ENCODE data around the gene ZNF511.

GRCh38 chr10:133361773-133362441 lies 53.2 kb downstream of the ZNF511 start:
- no peak for TF ChIP-seq CTCF (IDR thresholded peaks at IDR 0.05; ENCODE audit: insufficient read depth, low read depth, low read length)
- TF ChIP-seq EZH2 (IDR thresholded peaks at IDR 0.05; ENCODE audit: insufficient read depth, low read length), result no peak
